ENCODE results near the gene KCTD12.
A peak's percentile ranks its signal among the peaks of the same experiment; 100 is the strongest.

KCTD12 gene

DNA sequence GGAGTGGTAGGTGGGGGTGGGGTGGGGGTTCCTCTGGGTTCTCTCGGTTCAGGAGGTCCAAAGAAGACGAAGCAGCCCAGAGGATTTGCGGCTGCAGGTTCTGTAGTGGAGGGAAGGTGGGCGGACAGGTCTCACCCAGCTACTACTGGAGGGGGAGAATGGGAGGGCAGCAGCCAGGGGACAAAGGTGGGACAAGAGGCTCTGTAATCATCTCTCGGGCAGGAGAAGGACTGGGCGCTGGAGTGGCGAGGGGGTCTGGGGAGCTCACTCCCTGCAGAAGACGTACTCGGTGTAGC is 1.4 kb downstream of the KCTD12 start:
- peaks cover 30% of the 10 kb centered on the region for H3K27me3 ChIP-seq (ENCODE audit: insufficient read depth, poor library complexity, severe bottlenecking)
- TF ChIP-seq, protein P1, sequence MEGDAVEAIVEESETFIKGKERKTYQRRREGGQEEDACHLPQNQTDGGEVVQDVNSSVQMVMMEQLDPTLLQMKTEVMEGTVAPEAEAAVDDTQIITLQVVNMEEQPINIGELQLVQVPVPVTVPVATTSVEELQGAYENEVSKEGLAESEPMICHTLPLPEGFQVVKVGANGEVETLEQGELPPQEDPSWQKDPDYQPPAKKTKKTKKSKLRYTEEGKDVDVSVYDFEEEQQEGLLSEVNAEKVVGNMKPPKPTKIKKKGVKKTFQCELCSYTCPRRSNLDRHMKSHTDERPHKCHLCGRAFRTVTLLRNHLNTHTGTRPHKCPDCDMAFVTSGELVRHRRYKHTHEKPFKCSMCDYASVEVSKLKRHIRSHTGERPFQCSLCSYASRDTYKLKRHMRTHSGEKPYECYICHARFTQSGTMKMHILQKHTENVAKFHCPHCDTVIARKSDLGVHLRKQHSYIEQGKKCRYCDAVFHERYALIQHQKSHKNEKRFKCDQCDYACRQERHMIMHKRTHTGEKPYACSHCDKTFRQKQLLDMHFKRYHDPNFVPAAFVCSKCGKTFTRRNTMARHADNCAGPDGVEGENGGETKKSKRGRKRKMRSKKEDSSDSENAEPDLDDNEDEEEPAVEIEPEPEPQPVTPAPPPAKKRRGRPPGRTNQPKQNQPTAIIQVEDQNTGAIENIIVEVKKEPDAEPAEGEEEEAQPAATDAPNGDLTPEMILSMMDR (IDR thresholded peaks at IDR 0.05; ENCODE audit: insufficient read depth, low read length) = no peak
- DNase-seq (ENCODE audit: low read depth in 1 of 2, low spot score in 1 of 2) = no peak
- peak overlapping the region; percentile 74 for H3K4me3 ChIP-seq (replicated peaks; ENCODE audit: insufficient read depth, low read length)
- no peak overlapping the region for H3K27ac ChIP-seq (replicated peaks)

DNA sequence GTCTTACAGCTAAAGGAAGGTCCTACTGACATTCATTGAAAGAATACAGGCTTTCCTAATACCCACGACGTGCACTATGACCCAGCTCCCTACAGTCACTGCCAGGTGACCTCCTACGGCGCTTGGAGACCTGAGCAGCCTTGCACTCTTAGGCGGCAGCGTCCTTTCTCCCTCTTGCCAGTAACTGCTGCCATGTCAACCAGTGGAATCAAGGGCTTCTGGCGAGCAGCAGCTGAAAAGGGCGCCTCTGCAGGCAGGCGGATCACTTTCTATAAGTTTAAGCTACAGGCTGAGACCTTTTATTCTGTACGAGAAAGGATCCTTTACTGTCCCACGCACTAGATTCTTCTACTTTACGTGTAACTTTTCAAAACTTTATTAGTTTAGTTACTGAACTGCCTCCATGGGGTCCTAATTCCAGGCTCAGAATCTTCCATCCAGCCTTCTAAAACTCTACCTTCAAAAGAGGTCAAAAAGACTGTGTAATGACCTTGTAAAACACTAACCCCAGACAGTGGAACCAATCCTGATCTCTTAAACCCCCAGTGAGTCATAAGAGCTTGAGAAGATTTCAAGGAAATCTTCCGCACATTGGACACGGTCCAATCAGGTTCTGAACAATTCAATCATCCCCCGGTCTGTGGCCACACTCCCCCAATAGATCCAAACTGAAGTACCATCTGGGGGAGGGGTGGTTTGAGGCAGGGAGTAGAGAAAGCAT is 1.9 kb downstream of the KCTD12 start:
- peak overlapping the region; percentile 74 for H3K4me3 ChIP-seq (replicated peaks; ENCODE audit: insufficient read depth, low read length)
- H3K27me3 ChIP-seq (ENCODE audit: insufficient read depth, poor library complexity, severe bottlenecking) = peaks cover 30% of the 10 kb centered on the region
- DNase-seq (ENCODE audit: low read depth in 1 of 2, low spot score in 1 of 2) = peak in 1 of 2 experiments; percentile 16
- no peak overlapping the region for H3K27ac ChIP-seq (replicated peaks)
- no peak for TF ChIP-seq GABPA (IDR thresholded peaks at IDR 0.05; ENCODE audit: low read depth)
- TF ChIP-seq, protein P1 (IDR thresholded peaks at IDR 0.05; ENCODE audit: insufficient read depth, low read length) = peak; percentile 6

- Histone ChIP-seq H3K4me3 (replicated peaks; ENCODE audit: insufficient read depth, low read length) (no peak overlapping the region; the same call in 1 of the 2 replicates), H3K27ac (replicated peaks) (no peak overlapping the region), H3K27me3 (ENCODE audit: insufficient read depth, poor library complexity, severe bottlenecking) (peaks cover 25% of the 10 kb centered on the region)
- DNase-seq (ENCODE audit: low read depth in 1 of 2, low spot score in 1 of 2) = no peak
- TF ChIP-seq SPI1 (IDR thresholded peaks at IDR 0.05; ENCODE audit: borderline replicate concordance, low read depth) (no peak), POLR2AphosphoS5 (IDR thresholded peaks at IDR 0.05; ENCODE audit: low read depth) (no peak), GABPA (IDR thresholded peaks at IDR 0.05; ENCODE audit: low read depth) (no peak), REST (IDR thresholded peaks at IDR 0.05; ENCODE audit: insufficient replicate concordance, low read depth) (no peak)
- TF ChIP-seq, protein P1 (IDR thresholded peaks at IDR 0.05; ENCODE audit: insufficient read depth, low read length) = no peak
Measured at GRCh38 chr13:76883236-76883635, 3.0 kb downstream of the KCTD12 start.

DNA sequence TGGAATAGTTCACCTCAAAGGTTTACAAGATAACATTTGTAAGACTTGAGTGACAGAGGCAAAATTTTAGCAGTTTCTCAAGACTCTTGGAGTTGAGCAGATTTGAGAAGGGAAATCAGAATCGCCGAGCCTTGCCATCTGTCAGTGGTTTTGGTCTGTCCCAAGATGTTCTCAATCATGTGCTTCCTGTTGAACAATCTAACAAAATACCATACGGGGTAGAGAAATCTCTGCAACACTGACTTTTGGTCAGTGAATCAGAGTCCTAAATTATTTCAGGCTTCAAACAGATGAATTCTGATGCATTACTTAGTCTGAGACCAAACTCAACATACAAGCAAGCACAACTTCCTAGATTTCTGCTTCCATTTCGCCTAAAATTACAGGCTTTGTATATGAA is 3.8 kb downstream of the KCTD12 start:
- no peak overlapping the region for H3K4me3 ChIP-seq (replicated peaks; ENCODE audit: insufficient read depth, low read length)
- no peak overlapping the region for H3K27ac ChIP-seq (replicated peaks)
- TF ChIP-seq, protein P1 (IDR thresholded peaks at IDR 0.05; ENCODE audit: insufficient read depth, low read length) = no peak
- TF ChIP-seq POLR2AphosphoS5 (IDR thresholded peaks at IDR 0.05; ENCODE audit: low read depth) (peak; percentile 99), GABPA (IDR thresholded peaks at IDR 0.05; ENCODE audit: low read depth) (peak; percentile 86), REST (IDR thresholded peaks at IDR 0.05; ENCODE audit: insufficient replicate concordance, low read depth) (no peak), SPI1 (IDR thresholded peaks at IDR 0.05; ENCODE audit: borderline replicate concordance, low read depth) (peak; percentile 46; the same call in 1 of the 2 replicates)
- DNase-seq (ENCODE audit: low read depth in 1 of 2, low spot score in 1 of 2) = peak in 1 of 2 experiments; percentile 89
- peaks cover 17% of the 10 kb centered on the region for H3K27me3 ChIP-seq (ENCODE audit: insufficient read depth, poor library complexity, severe bottlenecking)

Measured in HL-60 (cell line).